B cell (primary cell): ENCODE data around the gene LRRC61.

Experiments used
- CTCF ChIP-seq: fragments of 200-600 bp; IDR thresholded peaks from one replicate; pipeline ENCODE4 v1.8.0; 2022; ENCODE audit warnings: antibody characterized with exemption, mild to moderate bottlenecking
- EZH2 ChIP-seq: IDR thresholded peaks from 2 replicates; pipeline ENCODE4 v1.6.1; 2012; ENCODE audit warnings: borderline replicate concordance, low read depth, mild to moderate bottlenecking, moderate library complexity, low read length; ENCODE audit not compliant: insufficient read depth, poor library complexity, severe bottlenecking

DNA sequence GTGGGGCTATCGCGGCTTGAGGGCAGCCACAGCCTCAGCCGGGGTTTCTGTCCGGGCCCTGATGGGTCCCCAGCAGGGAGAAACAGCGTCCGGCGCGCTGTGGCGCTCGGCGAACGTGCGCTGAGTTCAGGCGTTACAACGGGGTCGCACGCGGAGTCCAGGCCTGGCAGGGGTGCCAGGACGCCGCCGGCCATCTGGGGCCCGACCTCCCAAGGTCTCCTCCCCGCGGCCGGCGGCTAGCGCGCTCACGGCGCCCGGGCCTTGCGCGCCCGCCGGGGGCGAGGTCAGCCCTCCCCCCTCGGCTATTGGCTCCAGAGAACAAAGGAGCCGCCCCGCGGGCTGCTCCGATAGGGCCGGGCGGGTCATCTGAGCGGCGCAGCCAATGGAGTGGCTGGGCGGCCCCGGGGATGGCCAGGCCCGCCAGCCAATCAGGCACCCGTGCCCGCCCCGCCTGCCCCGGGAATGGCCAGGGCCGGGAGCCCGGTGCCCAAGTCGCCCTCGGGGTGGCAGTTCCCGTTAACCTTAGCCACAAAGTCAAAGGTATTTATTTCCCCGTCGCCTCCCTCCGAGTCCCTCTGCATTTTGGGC lies 55.8 kb downstream of the LRRC61 start, which contains the start of gene ZNF775:
- TF ChIP-seq EZH2 (no peak), CTCF (peak; percentile 14)
